Left colon (tissue), 2 donors: ENCODE data around the gene C17orf78. TPM values are rescaled to one million over a fixed set of nuclear protein-coding genes. Genes with fewer than 3 reads are reported as not detected.
"Not testable (repeated sequence)": the region's sequence is repeated elsewhere in the genome, so short reads cannot be mapped to it uniquely, and the experiment has no call there.

Source experiments
- ATAC-seq: fragments of 200-7000 bp; cut with Tn5 transposase; one replicate; pipeline ENCODE4 v1.9.1; 2020; ENCODE audit warnings: mild to moderate bottlenecking, moderate library complexity
- DNase-seq, 2 donors: peaks; one replicate each; pipeline ENCODE4 v3.0.0-alpha.2; 2020
- intact Hi-C, 2 donors: fragments of 100-400 bp; cut with DNase I in 1 of 2; cut with micrococcal nuclease in 1 of 2; formaldehyde crosslinking; loops; one replicate each; pipeline versions ENCODE4 v1.11.2 to v1.14.0; 2022; cut with DNase I, micrococcal nuclease
- total RNA-seq, 2 donors: library from RNA; stranded (reverse); fragmentation: NEBNext Ultra II Directional; extraction: Animal tissue kit (Norgen Biotek cat#: 25700); gene quantifications; one replicate each; pipeline ENCODE4 v1.2.1, GENCODE V29; 2021
- donor health status: DM: no; HTN: no; CAD: no.
- donor health status: DM: yes; HTN: yes; CAD: no.

Gene C17orf78
- total RNA-seq, 2 donors from 2014 or later, result not detected

DNA sequence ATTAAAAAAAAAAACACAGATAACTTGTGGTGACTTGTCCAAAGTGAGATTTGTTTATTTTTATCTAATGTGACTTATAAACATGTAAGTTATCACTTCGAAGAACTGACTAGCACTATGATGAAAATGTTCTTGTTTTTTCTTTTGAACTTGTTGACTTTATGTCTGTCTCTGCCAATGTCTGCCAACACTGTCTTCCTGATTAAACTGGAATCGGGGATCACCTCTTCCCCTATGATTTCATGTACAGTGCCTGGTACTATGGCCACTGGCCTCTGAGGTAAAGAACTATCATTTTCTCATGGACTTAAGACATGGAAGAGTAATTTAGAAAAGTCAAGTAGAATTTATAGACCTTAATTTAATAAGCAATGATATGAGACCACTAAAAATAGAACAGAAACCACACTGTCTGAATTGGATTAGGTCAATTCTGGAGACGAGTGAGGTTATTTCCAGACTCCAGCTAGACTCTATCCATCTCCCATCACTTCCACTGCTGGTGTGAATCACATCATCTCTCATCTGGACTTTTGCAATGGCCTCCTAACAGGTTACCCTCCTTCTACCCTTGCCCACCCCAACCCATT is 8.9 kb downstream of the C17orf78 start:
- ATAC-seq (no peak), DNase-seq (no peak)
- intact Hi-C loops, result no loop called here

DNA sequence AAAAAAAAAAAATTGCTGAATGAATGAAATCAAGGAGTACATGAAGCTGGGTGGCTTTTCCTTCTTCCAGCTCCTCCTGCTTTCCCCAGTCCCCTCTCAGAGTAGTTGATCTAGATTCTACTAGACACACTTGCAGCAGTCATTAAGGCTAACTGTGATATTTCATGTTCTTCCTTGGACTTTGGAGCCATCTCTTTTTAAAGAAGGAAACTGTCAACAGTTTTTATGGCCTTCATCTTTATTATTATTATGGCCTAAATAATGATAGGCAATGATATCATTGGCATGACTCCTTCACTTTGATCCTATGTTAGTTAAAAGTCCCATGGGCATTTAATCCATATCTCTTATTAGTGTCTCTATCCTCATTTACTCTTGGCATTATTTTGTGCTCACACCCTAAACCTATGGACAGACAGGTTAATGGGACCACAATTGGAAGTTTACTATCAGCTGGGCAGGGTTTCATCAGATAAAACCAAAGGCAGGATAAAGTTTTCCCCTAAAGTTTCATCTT is 9.7 kb downstream of the C17orf78 start:
- intact Hi-C loops, result no loop called here
- ATAC-seq (peak; percentile 92), DNase-seq (no peak)

DNA sequence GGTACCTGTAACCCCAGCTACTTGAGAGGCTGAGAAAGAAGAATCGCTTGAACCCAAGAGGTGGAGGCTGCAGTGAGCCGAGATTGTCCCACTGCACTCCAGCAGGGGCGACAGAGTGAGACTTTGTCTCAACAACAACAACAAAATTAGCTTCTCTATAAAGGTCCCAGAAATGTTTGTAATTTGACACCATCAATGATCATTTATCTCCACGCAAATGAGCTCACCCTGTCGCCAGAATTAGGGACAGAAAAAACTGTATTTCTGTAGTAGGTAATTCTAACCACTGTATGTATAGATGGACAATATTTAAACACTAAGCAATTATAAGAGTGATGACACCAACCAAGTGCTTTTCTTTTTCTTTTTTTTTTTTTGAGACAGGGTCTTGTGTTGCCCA is 10.7 kb downstream of the C17orf78 start:
- intact Hi-C loops, result no loop called here
- DNase-seq (no peak), ATAC-seq (no peak)

DNA sequence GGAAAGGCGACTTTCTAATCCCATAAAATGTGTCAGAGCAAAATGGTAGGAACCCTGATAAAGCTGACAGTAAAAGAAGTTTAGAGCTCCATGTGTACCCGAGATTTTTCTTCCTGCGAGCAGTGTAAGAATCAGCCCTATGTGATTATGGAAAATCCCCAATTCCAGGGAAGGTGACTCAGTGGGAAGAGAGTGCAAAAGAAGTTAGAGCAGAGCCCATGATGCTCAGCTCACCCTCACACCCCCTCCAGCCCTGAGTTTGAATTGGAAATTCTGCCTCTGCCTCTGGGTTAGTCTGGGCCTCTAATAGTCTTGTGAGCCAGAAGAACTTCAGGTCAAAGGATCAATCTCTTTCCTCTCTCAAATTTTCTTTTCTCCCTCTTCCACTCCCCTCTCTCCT is 12.5 kb downstream of the C17orf78 start:
- no peak for DNase-seq
- no peak for ATAC-seq
- intact Hi-C loops, result no loop called here

DNA sequence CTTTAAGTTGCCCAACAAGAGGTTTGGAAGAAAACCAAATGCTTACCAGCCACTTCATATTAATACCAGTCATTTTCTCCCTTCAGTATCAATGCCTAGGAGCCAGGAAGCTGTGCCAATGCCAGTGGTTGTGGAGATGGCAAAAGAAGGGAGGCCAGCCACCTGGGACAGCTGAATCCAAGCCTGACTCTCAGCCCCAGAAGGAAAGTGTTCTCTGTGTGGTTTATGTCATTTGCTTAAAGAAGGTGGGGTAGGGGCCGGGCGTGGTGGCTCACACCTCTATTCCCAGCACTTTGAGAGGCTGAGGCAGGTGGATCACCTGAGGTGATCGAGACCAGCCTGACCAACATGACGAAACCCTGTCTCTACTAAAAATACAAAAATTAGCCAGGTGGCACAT is 13.4 kb downstream of the C17orf78 start:
- intact Hi-C loops, result no loop called here
- peak; percentile 47 for ATAC-seq
- DNase-seq, result peak in 1 of 2 donors; percentile 28

DNA sequence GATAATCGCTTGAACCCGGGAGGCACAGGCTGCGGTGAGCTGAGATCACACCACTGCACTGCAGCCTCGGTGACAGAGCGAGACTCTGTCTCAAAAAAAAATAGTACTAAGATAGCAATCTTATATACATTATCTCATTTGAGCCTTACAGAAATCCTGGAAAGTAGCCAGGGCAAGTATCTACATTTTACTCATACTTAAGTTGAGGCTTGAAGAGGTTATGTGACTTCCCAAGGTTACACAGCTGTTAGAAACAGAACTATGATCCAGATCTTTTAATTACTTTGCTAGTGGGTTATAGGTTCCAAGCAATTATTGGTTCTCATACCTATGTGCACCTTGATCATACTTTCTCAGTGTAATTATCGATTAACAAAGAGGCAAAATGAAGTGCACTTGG is 15.4 kb downstream of the C17orf78 start:
- ATAC-seq, result peak; percentile 16
- intact Hi-C loops, result no loop called here
- no peak for DNase-seq

DNA sequence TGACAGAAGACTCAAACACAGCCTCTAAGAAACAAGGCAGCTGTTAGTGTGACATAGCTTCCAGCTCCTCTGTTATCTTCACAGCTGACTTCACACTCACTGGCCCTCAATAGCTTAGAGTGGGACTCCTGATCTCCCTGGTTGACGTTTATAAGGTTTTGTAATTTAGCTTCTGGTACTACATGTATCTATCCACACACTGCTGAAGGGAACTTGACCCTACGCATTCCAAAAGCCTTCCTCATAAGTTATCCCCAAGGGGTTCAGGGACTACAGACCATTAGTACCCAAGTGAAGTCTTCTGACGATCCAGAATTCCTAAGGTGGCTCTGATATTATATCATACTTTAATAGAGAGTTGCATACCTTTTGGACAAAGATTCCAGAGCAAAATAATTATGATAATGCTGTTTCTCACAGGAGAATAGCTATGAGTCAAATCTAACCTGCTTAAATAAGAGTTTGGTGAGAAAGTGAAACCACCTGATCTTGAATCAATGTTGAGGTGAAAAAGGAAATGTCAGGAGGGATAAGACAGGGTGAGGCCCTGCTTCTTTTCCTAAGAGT is 16.3 kb downstream of the C17orf78 start:
- intact Hi-C loops, result no loop called here
- DNase-seq, result no peak
- no peak for ATAC-seq

DNA sequence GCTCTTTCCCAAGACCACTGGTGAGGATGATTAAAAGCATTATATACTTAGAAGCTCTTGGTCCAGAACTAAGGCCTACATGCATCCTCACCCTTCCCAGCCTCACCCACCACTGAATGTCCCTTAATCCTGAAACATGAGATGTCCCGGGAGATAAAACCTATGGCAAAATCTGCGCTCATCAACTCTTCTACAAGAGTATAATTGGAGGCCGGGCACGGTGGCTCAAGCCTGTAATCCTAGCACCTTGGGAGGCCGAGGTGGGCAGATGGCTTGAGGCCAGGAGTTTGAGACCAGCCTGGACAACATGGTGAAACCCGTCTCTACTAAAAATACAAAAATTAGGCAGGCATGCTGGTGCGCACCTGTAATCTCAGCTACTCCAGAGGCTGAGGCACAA is 17.6 kb downstream of the C17orf78 start:
- DNase-seq (no peak), ATAC-seq (no peak)
- intact Hi-C loops, result no loop called here

DNA sequence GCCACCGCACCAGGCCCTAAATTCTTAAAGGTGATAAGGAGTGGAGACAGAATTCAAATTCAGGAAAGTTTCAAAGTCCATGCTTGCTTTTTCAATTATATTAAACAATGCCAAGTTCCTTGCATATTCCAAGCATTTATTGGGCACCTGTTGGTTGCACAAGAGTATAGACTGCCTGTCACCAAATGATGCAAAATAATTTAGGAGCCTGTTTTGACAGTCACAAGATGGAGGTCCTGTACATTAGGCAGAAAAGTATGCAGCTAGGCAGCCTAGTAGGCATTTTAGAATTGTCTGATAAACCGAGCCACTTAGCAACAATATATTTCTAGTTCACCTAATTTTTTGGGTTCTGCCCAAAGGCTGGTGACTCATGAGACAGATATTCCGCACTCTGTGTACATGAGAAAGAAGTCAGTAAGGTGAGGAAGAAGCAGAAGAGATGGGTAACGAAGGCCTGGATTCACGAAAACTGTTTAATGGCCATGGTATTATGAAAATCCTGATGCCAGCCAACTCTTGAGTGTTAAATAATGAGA is 23.5 kb downstream of the C17orf78 start:
- intact Hi-C loops, result no loop called here
- DNase-seq (no peak), ATAC-seq (peak; percentile 36)

DNA sequence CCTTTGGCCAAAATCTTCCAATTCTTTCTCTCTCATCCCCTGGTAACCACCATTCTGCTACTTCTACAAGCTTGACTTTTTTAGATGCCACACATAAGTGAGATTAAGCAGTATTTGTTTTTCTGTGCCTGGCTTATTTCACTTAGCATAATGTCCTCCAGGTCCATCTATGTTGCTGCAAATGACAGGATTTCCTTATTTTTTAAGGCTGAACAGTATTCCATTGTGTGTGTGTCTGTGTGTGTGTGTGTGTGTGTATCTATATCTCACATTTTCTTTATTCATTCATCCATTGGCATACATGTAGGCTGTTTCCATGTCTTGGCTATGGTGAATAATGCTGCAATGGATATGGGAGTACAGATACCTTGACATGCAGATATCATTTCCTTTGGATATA is 24.7 kb downstream of the C17orf78 start:
- DNase-seq, result no peak
- no peak for ATAC-seq
- intact Hi-C loops, result no loop called here

DNA sequence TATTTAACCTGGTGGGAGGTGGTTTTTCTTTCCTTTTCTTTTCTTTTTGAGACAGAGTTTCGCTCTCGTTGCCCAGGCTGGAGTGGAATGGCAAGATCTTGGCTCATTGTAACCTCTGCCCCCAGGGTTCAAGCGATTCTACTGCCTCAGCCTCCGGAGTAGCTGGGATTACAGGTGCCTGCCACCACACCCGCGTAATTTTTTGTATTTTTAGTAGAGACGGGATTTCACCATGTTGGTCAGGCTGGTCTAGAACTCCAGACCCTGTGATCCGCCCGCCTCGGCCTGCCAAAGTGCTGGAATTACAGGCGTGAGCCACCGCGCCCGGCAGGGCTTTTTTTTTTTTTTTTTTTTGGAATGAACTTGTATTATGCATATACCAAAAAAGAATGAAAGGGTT is 29.7 kb downstream of the C17orf78 start:
- DNase-seq, result peak in 1 of 2 donors; percentile 35
- intact Hi-C loops, ATAC-seq: not testable (repeated sequence)

DNA sequence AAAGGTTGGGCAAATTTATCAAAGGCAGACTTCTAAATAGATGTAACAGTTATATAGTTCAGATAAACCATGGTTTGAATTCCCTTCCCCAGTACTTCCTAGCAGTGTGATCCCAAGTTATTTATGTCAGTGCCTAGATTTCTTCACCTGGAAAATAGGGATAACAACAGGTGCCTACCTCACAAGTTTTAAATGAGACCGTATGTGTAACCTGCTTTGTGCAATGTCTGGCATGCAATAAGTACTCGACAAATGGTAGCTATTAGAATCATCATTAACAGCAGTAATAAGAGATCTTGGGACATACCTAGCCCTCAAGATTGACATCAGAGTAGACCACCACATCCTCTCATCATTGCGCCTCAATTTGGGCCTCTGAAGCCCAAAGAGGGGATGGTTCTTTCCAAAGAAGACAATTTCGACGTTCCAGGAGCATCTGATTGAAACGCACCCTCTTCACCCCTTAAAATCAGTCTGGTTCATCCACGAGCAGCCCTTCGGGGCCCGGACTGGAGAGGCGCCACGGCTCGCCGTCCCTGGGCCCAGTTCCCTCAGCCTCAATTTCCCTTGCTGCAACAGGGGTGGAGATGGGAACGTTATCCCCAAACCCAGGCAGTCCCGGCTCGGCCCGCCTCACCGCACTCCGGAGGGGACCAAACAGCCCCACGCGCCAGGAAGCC is 30.3 kb downstream of the C17orf78 start:
- intact Hi-C loops, result no loop called here
- ATAC-seq, result no peak
- no peak for DNase-seq

DNA sequence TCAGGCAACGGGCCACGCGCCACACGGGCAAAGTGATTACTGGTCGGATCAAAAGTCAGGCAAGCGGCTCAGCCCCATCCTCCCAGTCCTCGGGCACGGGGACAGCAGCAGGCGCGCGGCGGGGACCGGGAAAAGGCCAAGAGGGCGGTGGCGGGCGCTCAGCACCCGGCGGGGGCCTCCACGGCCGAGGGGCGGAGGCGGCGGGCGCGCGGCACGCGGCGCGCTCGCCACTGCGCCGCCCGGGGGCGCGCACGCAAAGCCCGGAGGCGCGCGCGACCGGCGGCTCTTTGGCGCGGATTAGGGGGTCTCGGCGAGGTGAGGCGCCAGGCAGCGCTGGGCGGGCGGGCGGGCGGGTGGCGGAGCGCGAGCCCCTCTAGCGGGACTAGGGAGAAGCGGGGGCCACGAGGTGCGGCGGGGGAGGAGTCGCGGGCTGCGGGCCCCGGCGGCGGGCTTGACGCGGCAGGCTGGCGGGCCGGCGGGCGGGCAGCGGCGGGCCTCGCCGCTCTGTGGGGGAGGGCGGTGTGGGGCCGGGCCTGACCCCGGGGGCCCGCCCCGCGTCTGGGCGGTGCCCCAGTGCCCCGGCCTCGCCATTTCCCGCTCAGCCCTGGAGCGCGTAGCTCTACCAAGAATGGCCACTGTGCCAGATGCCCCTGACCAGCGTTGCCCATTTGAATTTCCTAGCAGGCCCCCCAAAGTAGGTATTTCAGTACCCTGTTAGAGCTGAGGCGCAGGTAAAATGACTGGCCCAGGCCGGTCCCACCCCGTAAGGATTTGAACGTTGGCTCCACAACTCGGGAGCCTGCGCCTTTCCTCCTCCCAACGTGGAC is 31.1 kb downstream of the C17orf78 start, which contains the start of the genes ACACA and TADA2A:
TSS of gene ACACA (minus strand) at position 202 of the 827 bp plus-strand sequence. CDS start 537 bp downstream, outside the sequence.
TSS of gene TADA2A (plus strand) at position 252 of the 827 bp plus-strand sequence. CDS start 4,480 bp downstream, outside the sequence.
- intact Hi-C loops, result no loop called here
- peak; percentile 77 to 83 for DNase-seq

DNA sequence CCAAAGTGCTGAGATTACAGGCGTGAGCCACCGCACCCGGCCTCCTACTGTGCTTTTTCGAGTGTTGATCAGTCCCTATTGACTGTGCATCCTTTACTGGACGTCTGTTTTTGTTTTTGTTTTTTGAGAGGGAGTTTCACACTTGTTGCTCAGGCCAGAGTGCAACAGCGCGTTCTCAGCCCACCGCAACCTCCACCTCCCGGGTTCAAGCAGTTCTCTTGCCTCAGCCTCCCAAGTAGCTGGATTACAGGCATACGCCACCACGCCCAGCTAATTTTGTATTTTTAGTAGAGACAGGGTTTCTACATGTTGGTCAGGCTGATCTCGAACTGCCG is 32.3 kb downstream of the C17orf78 start:
- peak in 1 of 2 donors; percentile 15 for DNase-seq
- ATAC-seq, intact Hi-C loops: not testable (repeated sequence)

More for the DNA sequence above, 31.1 kb downstream of the C17orf78 start, which contains the start of the genes ACACA and TADA2A:
- peak; percentile 89 for ATAC-seq

DNA sequence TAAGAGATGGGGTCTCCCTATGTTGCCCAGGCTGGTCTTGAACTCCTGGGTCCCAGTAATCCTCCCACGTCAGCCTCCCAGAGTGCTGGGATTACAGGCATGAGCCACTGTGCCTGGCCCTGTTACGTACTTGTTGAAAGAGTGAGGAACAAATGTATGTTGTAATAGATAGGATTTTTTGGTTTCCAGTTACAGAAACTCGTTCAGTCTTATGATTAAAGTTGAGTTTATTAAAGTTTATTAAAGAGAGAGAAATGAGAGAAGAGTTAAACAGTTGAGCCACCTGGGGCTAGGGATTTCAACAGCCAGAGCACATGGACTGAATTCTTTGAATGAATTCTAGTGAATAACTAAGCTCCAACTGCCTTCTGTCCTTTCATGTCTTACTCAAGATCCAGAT is 34.6 kb downstream of the C17orf78 start:
- ATAC-seq (no peak), DNase-seq (no peak)
- intact Hi-C loops, result no loop called here

DNA sequence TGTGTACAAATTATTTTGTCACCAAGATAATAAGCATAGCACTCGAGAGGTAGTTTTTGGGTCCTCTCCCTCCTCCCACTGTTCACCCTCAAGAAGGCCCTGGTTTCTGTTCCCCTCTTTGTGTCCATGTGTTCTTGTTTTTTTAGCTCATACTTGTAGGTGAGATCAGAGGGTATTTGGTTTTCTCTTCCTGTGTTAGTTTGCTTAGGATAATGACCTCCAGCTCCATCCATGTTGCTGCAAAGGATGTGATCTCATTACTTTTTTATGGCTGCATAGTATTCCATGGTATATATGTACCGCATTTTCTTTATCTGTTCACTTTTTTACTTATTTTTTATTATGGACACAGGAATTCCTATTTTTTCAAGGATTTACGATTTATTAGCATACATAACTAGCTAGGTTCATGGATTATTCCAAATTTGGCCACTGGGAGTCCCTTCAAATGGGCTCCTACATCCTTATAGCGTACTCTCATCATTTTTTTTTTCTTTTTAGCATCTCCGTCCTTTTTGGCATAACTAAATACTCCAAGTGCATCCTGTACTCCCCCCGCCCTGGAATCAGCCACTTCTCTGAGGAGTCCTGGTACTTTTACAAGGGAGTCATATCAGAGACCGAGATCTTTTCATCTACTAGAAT is 38.2 kb downstream of the C17orf78 start:
- ATAC-seq (no peak), DNase-seq (no peak)
- intact Hi-C loops, result no loop called here

DNA sequence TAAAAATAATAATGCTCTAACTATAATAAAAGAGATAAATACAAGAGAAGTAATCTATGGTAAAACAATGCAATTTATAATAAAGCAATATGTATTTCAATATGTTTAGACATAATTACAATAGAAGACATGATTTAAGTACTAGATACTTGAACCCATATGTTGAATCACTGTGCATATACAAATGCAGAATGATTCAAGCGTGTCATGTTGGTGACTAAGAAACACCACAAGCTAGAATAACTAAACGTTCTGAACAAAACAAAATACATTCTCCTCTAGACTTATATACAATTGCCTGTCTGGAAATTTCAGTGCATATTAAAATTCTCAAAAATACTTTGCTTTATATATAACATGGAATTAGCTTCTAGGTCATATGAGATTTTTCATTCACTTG is 42.1 kb downstream of the C17orf78 start:
- DNase-seq (no peak), ATAC-seq (no peak)
- intact Hi-C loops, result no loop called here

DNA sequence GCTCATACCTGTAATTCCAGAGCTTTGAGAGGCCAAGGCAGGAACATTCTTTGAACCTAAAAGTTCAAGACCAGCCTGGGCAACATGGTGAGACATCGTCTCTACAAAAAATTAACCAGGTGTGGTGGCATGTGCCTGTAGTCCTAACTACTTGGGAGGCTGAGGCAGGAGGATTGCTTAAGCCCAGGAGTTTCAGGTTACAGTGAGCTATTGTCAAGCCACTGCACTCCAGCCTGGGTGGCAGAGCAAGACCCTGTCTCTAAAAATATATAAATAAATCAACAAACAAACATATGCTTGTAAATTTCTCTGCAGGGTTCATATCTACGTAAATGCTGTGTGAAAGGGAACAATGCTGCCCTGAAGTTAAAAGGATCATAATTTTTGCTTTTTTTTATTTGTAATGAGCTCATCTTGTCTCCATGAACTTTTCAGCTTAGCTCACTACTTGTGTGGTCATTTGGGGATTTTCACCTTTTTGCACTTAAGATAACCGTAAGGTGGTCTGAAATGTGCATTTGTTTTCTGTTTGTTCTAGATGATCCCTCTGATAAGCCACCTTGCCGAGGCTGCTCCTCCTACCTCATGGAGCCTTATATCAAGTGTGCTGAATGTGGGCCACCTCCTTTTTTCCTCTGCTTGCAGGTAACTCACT is 47.3 kb downstream of the C17orf78 start:
- ATAC-seq, result no peak
- intact Hi-C loops, result no loop called here

More for the DNA sequence above, 47.3 kb downstream of the C17orf78 start:
- no peak for DNase-seq
